ENCODE measurements around the gene NTRK2.

- TF ChIP-seq EZH2 (IDR thresholded peaks at IDR 0.05; ENCODE audit: borderline replicate concordance, low read depth, low read length, poor library complexity, severe bottlenecking): no peak
- no peak for TF ChIP-seq CTCF (conservative IDR thresholded peaks at IDR 0.05; ENCODE audit: low read depth, low read length)
These were observed 193.8 kb downstream of the NTRK2 start for GRCh38 chr9:84863372-84863771.

Measured in A673 (cell line).